K562 (cell line): ENCODE measurements around the gene PLAAT1. TPM values are rescaled to one million over a fixed set of nuclear protein-coding genes. Genes with fewer than 3 reads are reported as not detected.

Experiments
- ATAC-seq: fragments of 200-7000 bp; cut with Tn5 transposase; 3 replicates; pipeline ENCODE4 v1.9.1; 2020; ENCODE audit warnings: moderate library complexity
- BruUV-seq: library from RNA; stranded (reverse); fragments of 400-500 nt; replicated peaks from 2 replicates; lab custom pipeline; 2021; lab: Mats Ljungman, UMichigan
- CTCF ChIA-PET: fragments of 300-600 bp; formaldehyde crosslinking; extraction: SDS; loops from one replicate; lab custom pipeline; 2021; ENCODE audit warnings: low intra/inter-chr PET ratio; lab: Yijun Ruan, JAX
- POLR2A ChIA-PET: fragments of 300-600, 350-650 bp; sonication (Branson Sonifier 250); formaldehyde crosslinking; extraction: SDS; loops from one replicate; lab custom pipeline; 2021; ENCODE audit warnings: antibody characterized with exemption, inconsistent platforms; lab: Yijun Ruan, JAX
- DNase-seq, 4 experiments: peaks; one replicate each; pipeline versions ENCODE4 v3.0.0 to v3.0.0-alpha.2; 2011 to 2018; ENCODE audit warnings: low spot score in 3 of 4, mixed read lengths in 3 of 4; ENCODE audit errors: extremely low read depth in 1 of 4
- FAIRE-seq: peaks from 2 replicates; lab custom pipeline; 2011; peaks lifted over from hg19 to GRCh38; lab: Jason Lieb, UNC
- H2AFZ ChIP-seq: 2 replicates; pipeline ENCODE4 v1.6.0; 2011; ENCODE audit warnings: low read depth, low read length, control low read depth, inconsistent platforms
- H3K27ac ChIP-seq: fragments of 200-600 bp; 3 replicates; pipeline ENCODE4 v1.8.0; 2011; ENCODE audit warnings: low read depth, mild to moderate bottlenecking, control low read depth, inconsistent platforms, low read length, moderate library complexity, mixed read lengths; ENCODE audit errors: extremely low read depth
- H3K27me3 ChIP-seq, 2 experiments: fragments of 300-600 bp in 1 of 2; 2 replicates in 1 of 2; 3 replicates in 1 of 2; pipeline versions ENCODE4 v1.6.0 to v1.8.0; 2011; ENCODE audit warnings: inconsistent platforms in 2 of 2, low read length in 2 of 2, mild to moderate bottlenecking in 1 of 2, mixed read lengths in 1 of 2, moderate library complexity in 1 of 2; ENCODE audit not compliant: control insufficient read depth in 2 of 2, insufficient read depth in 2 of 2
- H3K36me3 ChIP-seq: fragments of 300-600 bp; 3 replicates; pipeline ENCODE4 v1.8.0; 2011; ENCODE audit warnings: mild to moderate bottlenecking, low read length, inconsistent platforms; ENCODE audit not compliant: control insufficient read depth, insufficient read depth
- H3K4me1 ChIP-seq, 2 experiments: fragments of 200-600 bp in 1 of 2; replicated peaks in 1 of 2; 2 replicates in 1 of 2; 3 replicates in 1 of 2; pipeline versions ENCODE4 v1.5.1 to v1.8.0; 2011; ENCODE audit warnings: inconsistent platforms in 2 of 2, low read length in 2 of 2, mild to moderate bottlenecking in 1 of 2, mixed read lengths in 1 of 2, moderate library complexity in 1 of 2; ENCODE audit not compliant: control insufficient read depth in 2 of 2, insufficient read depth in 2 of 2
- H3K4me2 ChIP-seq: 2 replicates; pipeline ENCODE4 v1.6.1; 2011; ENCODE audit warnings: low read length, control low read depth, inconsistent platforms, mixed read lengths; ENCODE audit not compliant: insufficient read depth
- H3K4me3 ChIP-seq: fragments of 200-600 bp; sonication (generic), shearing (Covaris generic); 2 replicates; pipeline ENCODE4 v1.5.1; 2016; ENCODE audit warnings: control low read depth, inconsistent platforms
- H3K79me2 ChIP-seq: fragments of 200-600 bp; 3 replicates; pipeline ENCODE4 v1.8.0; 2011; ENCODE audit warnings: low read length, inconsistent platforms; ENCODE audit not compliant: control insufficient read depth, insufficient read depth
- H3K9ac ChIP-seq, 2 experiments: 2 replicates each; pipeline versions ENCODE4 v1.6.0 to v1.6.1; 2011; ENCODE audit warnings: low read depth in 2 of 2, low read length in 2 of 2, control low read depth in 1 of 2, inconsistent platforms in 1 of 2, mild to moderate bottlenecking in 1 of 2, mixed read lengths in 1 of 2; ENCODE audit not compliant: insufficient read depth in 1 of 2
- H3K9me1 ChIP-seq: one replicate; pipeline ENCODE4 v1.6.0; 2011; ENCODE audit warnings: inconsistent platforms, mild to moderate bottlenecking, low read length, moderate library complexity; ENCODE audit not compliant: control insufficient read depth, insufficient read depth
- H3K9me3 ChIP-seq: replicated peaks from 2 replicates; pipeline ENCODE4 v1.5.1; 2011; ENCODE audit warnings: low read depth, low read length, inconsistent platforms; ENCODE audit not compliant: control insufficient read depth, insufficient read depth
- H4K20me1 ChIP-seq: replicated peaks from 2 replicates; pipeline ENCODE4 v1.6.1; 2011; ENCODE audit warnings: low read length, inconsistent platforms, mixed read lengths; ENCODE audit not compliant: control insufficient read depth, insufficient read depth
- HMG20B ChIP-seq: fragments of 250-450 bp; sonication (Bioruptor Pico); IDR thresholded peaks from 2 replicates; pipeline ENCODE4 v1.5.0; 2021; ENCODE audit warnings: mild to moderate bottlenecking
- LARP7 ChIP-seq: fragments of 450-650 bp; IDR thresholded peaks from 2 replicates; pipeline ENCODE4 v1.6.1; 2016
- NR2F6 ChIP-seq: fragments of 450-650 bp; formaldehyde crosslinking; IDR thresholded peaks from 2 replicates; pipeline ENCODE4 v1.4.0; 2020; ENCODE audit warnings: mild to moderate bottlenecking
- PCBP2 ChIP-seq: fragments of 200-400 bp; formaldehyde crosslinking; IDR thresholded peaks from 2 replicates; pipeline ENCODE4 v1.6.1; 2018; ENCODE audit warnings: low read length, low read depth, mild to moderate bottlenecking, moderate library complexity; ENCODE audit not compliant: poor library complexity, severe bottlenecking
- RBM22 ChIP-seq: fragments of 200-400 bp; formaldehyde crosslinking; IDR thresholded peaks from 2 replicates; pipeline ENCODE4 v1.6.1; 2018; ENCODE audit warnings: low read length, low read depth; ENCODE audit not compliant: poor library complexity, severe bottlenecking
- SMARCA4 ChIP-seq: fragments of 450-650 bp; IDR thresholded peaks from 2 replicates; pipeline ENCODE4 v1.6.1; 2016
- SP2 ChIP-seq: IDR thresholded peaks from 2 replicates; pipeline ENCODE4 v1.6.1; 2011; ENCODE audit warnings: mild to moderate bottlenecking, low read depth, low read length, moderate library complexity; ENCODE audit not compliant: poor library complexity, severe bottlenecking; ENCODE audit errors: extremely low read depth
- SRSF9 ChIP-seq: fragments of 200-400 bp; formaldehyde crosslinking; IDR thresholded peaks from 2 replicates; pipeline ENCODE4 v1.6.1; 2017; ENCODE audit warnings: low read depth, low read length, borderline replicate concordance
- TCFL5 ChIP-seq: fragments of 250-450 bp; sonication (Bioruptor Pico); conservative IDR thresholded peaks from 2 replicates; pipeline ENCODE4 v1.6.1; 2021; ENCODE audit warnings: mild to moderate bottlenecking, moderate library complexity, matching md5 sums
- ZNF212 ChIP-seq: fragments of 450-650 bp; formaldehyde crosslinking; IDR thresholded peaks from 2 replicates; pipeline ENCODE4 v1.4.0; 2020; ENCODE audit warnings: mild to moderate bottlenecking
- ZNF584 ChIP-seq: fragments of 200-800 bp; sonication (Bioruptor generic); IDR thresholded peaks from 2 replicates; pipeline ENCODE4 v1.6.1; 2016; ENCODE audit warnings: low read depth, mild to moderate bottlenecking, missing genetic modification characterization, missing compliant biosample characterization
- ZNF644 ChIP-seq: fragments of 200-800 bp; sonication (Bioruptor generic); IDR thresholded peaks from 2 replicates; pipeline ENCODE4 v1.6.1; 2016; ENCODE audit warnings: low read depth, missing genetic modification characterization, missing compliant biosample characterization
- ZZZ3 ChIP-seq: fragments of 450-650 bp; IDR thresholded peaks from 2 replicates; pipeline ENCODE4 v1.6.1; 2016; ENCODE audit warnings: antibody characterized with exemption, mild to moderate bottlenecking, moderate library complexity
- WGBS: fragments of 100-300 bp; shearing (Covaris generic); methylation state at CpG from one replicate; pipeline ENCODE4 v1.1.6; 2016; ENCODE audit warnings: low coverage, mixed read lengths; ENCODE audit not compliant: insufficient coverage; ENCODE audit errors: missing lambda C conversion rate; 5-methylcytosine and 5-hydroxymethylcytosine counted together
- in situ Hi-C: fragments of 300-500 bp; cut with MboI; formaldehyde crosslinking; loops from 4 replicates; pipeline ENCODE4 v1.15.0; 2018; ENCODE audit warnings: inconsistent platforms, mixed read lengths
- intact Hi-C: fragments of 100-400 bp; cut with micrococcal nuclease; formaldehyde crosslinking; loops from 2 replicates; pipeline ENCODE4 v1.14.2; 2022
- polyA plus RNA-seq, 8 experiments: library from polyadenylated mRNA; depleted of rRNA in 4 of 8; stranded (reverse) in 5 of 8; unstranded in 3 of 8; fragments of >200 nt; fragmentation: Nextera tagmentation in 2 of 8; fragmentation: Illumina TruSeq in 1 of 8; extraction: Ambion mirVana in 2 of 8; extraction: Trizol in 1 of 8; gene quantifications; 2 replicates each; pipeline versions ENCODE4 v1.2.1 to v1.2.3, GENCODE V29; 2011 to 2014; ENCODE audit warnings: inconsistent platforms in 1 of 8, missing spikeins in 1 of 8
- total RNA-seq, 7 experiments: library from RNA; depleted of rRNA in 6 of 7; stranded (reverse); fragments of >200 nt in 6 of 7; fragmentation: Illumina TruSeq in 2 of 7; extraction: Trizol in 2 of 7; gene quantifications; 2 replicates each; pipeline versions ENCODE4 v1.2.1 to v1.2.3, GENCODE V29; 2011 to 2021; ENCODE audit warnings: low replicate concordance in 1 of 7
- TF ChIP-seq, protein P1 (sequence below): fragments of 450-650 bp; IDR thresholded peaks from 2 replicates; pipeline ENCODE4 v1.6.1; 2017; ENCODE audit warnings: mild to moderate bottlenecking, moderate library complexity
- TF ChIP-seq, protein P2 (sequence below): fragments of 450-650 bp; formaldehyde crosslinking; IDR thresholded peaks from 2 replicates; pipeline ENCODE4 v1.4.0; 2022; ENCODE audit warnings: missing genetic modification characterization
- TF ChIP-seq, protein P3 (sequence below), 3 experiments: IDR thresholded peaks in 2 of 3; conservative IDR thresholded peaks in 1 of 3; 2 replicates each; pipeline ENCODE4 v1.5.1; 2011 to 2012; ENCODE audit warnings: low read length in 3 of 3, mild to moderate bottlenecking in 3 of 3, control low read depth in 2 of 3, improper control_type of control experiment in 1 of 3, inconsistent platforms in 1 of 3, low read depth in 1 of 3, mixed read lengths in 1 of 3, moderate library complexity in 1 of 3; ENCODE audit not compliant: insufficient read depth in 2 of 3
- TF ChIP-seq, protein P4 (sequence below): fragments of 250-450 bp; sonication (Bioruptor Pico); IDR thresholded peaks from 2 replicates; pipeline ENCODE4 v1.5.0; 2022; ENCODE audit warnings: mild to moderate bottlenecking

The PLAAT1 gene
- total and polyA plus RNA-seq, 9 of the 15 experiments (the other 6 are each of a cell fraction or from before 2014, with no cell fraction given): 0.34 to 3.1 (median 1.5) TPM

DNA sequence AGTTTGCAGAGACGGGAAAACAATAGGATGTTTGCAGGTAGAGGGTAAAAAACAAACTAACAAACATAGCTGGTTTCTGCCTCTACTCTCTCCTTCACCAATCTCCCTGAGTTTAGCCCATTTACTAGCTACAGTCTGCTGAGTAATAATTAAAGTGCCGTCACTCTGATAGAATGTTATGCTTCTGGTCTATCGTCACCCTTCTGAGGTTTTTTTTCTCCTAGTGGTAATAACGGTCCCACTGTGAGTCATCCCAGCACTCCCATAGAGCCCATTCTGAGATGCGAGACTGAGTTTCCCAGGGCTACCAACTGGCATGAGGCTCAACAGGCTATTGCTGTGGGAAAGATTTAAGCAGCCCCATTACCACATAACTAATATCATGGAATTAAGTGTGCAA is 56.4 kb downstream of the PLAAT1 start:
- TF ChIP-seq, protein P1, sequence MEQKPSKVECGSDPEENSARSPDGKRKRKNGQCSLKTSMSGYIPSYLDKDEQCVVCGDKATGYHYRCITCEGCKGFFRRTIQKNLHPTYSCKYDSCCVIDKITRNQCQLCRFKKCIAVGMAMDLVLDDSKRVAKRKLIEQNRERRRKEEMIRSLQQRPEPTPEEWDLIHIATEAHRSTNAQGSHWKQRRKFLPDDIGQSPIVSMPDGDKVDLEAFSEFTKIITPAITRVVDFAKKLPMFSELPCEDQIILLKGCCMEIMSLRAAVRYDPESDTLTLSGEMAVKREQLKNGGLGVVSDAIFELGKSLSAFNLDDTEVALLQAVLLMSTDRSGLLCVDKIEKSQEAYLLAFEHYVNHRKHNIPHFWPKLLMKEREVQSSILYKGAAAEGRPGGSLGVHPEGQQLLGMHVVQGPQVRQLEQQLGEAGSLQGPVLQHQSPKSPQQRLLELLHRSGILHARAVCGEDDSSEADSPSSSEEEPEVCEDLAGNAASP: no peak
- TF ChIP-seq NR2F6 (CRISPR knock-in tag): no peak
- no peak for TF ChIP-seq HMG20B
- no peak for TF ChIP-seq SP2
- no peak for TF ChIP-seq ZZZ3
- TF ChIP-seq, protein P2, sequence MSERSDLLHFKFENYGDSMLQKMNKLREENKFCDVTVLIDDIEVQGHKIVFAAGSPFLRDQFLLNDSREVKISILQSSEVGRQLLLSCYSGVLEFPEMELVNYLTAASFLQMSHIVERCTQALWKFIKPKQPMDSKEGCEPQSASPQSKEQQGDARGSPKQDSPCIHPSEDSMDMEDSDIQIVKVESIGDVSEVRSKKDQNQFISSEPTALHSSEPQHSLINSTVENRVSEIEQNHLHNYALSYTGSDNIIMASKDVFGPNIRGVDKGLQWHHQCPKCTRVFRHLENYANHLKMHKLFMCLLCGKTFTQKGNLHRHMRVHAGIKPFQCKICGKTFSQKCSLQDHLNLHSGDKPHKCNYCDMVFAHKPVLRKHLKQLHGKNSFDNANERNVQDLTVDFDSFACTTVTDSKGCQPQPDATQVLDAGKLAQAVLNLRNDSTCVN: no peak
- TF ChIP-seq ZNF584 (CRISPR knock-in tag): no peak
- TF ChIP-seq ZNF644 (tag): no peak
- TF ChIP-seq ZNF212: no peak
- TF ChIP-seq SMARCA4: no peak
- TF ChIP-seq, protein P3, sequence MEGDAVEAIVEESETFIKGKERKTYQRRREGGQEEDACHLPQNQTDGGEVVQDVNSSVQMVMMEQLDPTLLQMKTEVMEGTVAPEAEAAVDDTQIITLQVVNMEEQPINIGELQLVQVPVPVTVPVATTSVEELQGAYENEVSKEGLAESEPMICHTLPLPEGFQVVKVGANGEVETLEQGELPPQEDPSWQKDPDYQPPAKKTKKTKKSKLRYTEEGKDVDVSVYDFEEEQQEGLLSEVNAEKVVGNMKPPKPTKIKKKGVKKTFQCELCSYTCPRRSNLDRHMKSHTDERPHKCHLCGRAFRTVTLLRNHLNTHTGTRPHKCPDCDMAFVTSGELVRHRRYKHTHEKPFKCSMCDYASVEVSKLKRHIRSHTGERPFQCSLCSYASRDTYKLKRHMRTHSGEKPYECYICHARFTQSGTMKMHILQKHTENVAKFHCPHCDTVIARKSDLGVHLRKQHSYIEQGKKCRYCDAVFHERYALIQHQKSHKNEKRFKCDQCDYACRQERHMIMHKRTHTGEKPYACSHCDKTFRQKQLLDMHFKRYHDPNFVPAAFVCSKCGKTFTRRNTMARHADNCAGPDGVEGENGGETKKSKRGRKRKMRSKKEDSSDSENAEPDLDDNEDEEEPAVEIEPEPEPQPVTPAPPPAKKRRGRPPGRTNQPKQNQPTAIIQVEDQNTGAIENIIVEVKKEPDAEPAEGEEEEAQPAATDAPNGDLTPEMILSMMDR (IDR thresholded peaks at IDR 0.05 in 2 of 3, conservative IDR thresholded peaks at IDR 0.05 in 1 of 3; ENCODE audit: insufficient read depth in 2 of 3, low read depth in 1 of 3, low read length in 3 of 3): no peak
- TF ChIP-seq, protein P4, sequence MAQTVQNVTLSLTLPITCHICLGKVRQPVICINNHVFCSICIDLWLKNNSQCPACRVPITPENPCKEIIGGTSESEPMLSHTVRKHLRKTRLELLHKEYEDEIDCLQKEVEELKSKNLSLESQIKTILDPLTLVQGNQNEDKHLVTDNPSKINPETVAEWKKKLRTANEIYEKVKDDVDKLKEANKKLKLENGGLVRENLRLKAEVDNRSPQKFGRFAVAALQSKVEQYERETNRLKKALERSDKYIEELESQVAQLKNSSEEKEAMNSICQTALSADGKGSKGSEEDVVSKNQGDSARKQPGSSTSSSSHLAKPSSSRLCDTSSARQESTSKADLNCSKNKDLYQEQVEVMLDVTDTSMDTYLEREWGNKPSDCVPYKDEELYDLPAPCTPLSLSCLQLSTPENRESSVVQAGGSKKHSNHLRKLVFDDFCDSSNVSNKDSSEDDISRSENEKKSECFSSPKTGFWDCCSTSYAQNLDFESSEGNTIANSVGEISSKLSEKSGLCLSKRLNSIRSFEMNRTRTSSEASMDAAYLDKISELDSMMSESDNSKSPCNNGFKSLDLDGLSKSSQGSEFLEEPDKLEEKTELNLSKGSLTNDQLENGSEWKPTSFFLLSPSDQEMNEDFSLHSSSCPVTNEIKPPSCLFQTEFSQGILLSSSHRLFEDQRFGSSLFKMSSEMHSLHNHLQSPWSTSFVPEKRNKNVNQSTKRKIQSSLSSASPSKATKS (CRISPR knock-in tag): no peak
- no peak for TF ChIP-seq LARP7
- TF ChIP-seq TCFL5 (CRISPR knock-in tag): no peak
- TF ChIP-seq SRSF9: no peak
- TF ChIP-seq PCBP2: no peak
- no peak for TF ChIP-seq RBM22
- no peak for ATAC-seq

More for the DNA sequence above, 56.4 kb downstream of the PLAAT1 start:
- intact Hi-C loops: no loop called here
- Histone ChIP-seq H3K79me2 (no peaks in the 10 kb centered on the region), H3K9me3 (no peaks in the 10 kb centered on the region), H3K9ac (no peak overlapping the region), H3K4me3 (no peak overlapping the region), H4K20me1 (no peaks in the 10 kb centered on the region), H3K4me1 (no peaks in the 10 kb centered on the region), H3K4me2 (no peak overlapping the region), H3K27ac (no peak overlapping the region), H2AFZ (no peak overlapping the region), H3K9me1 (no peaks in the 10 kb centered on the region), H3K27me3 (no peaks in the 10 kb centered on the region), H3K36me3 (no peaks in the 10 kb centered on the region)
- ChIA-PET POLR2A (no interaction called here), CTCF (no interaction called here)
- in situ Hi-C loops: no loop called here
- FAIRE-seq (no peak), DNase-seq (no peak)
- 0% methylated on average over 5 of the region's 5 CpGs for WGBS
- no TSS peak for BruUV-seq
